Esophagus muscularis mucosa (tissue), 3 donors: ENCODE data around the gene OSBP2.

ENCODE experiments used
- CTCF ChIP-seq, 3 experiments: fragments of 200-600 bp in 2 of 3; fragments of 450-650 bp in 1 of 3; sonication (generic) in 2 of 3; IDR thresholded peaks; one replicate each; pipeline ENCODE4 v1.5.1; 2017 to 2019; ENCODE audit warnings: antibody characterized with exemption in 3 of 3, mild to moderate bottlenecking in 2 of 3, moderate library complexity in 1 of 3
- POLR2AphosphoS5 ChIP-seq, 2 donors: sonication (generic); formaldehyde crosslinking; IDR thresholded peaks; one replicate each; pipeline ENCODE4 v1.6.1; 2017; ENCODE audit warnings: antibody characterized with exemption in 2 of 2

GRCh38 chr22:30821863-30822215, 127.2 kb downstream of the OSBP2 start:
- TF ChIP-seq CTCF (IDR thresholded peaks at IDR 0.05) (no peak), POLR2AphosphoS5 (IDR thresholded peaks at IDR 0.05) (no peak)
